H9 (cell line): ENCODE data around the gene HYAL2. TPM values are rescaled to one million over a fixed set of nuclear protein-coding genes. Genes with fewer than 3 reads are reported as not detected.
A peak's percentile ranks its signal among the peaks of the same experiment; 100 is the strongest.

Experiments
- DNase-seq: peaks from one replicate; pipeline ENCODE4 v3.0.0-alpha.2; 2017
- H2AFZ ChIP-seq: one replicate; pipeline ENCODE4 v1.6.1; 2013; ENCODE audit warnings: mild to moderate bottlenecking, low read length, control low read depth, moderate library complexity
- H2AK5ac ChIP-seq: 2 replicates; pipeline ENCODE4 v1.6.1; 2013; ENCODE audit warnings: low read length, control low read depth, mixed read lengths; ENCODE audit not compliant: insufficient read length
- H2BK120ac ChIP-seq: one replicate; pipeline ENCODE4 v1.6.1; 2013; ENCODE audit warnings: low read depth, mild to moderate bottlenecking, low read length, control low read depth, inconsistent platforms; ENCODE audit not compliant: poor library complexity, severe bottlenecking
- H2BK12ac ChIP-seq: 2 replicates; pipeline ENCODE4 v1.6.1; 2013; ENCODE audit warnings: low read length, control low read depth, mixed read lengths, low read depth; ENCODE audit not compliant: insufficient read length
- H2BK15ac ChIP-seq: 2 replicates; pipeline ENCODE4 v1.6.1; 2013; ENCODE audit warnings: low read depth, low read length, control low read depth
- H2BK20ac ChIP-seq: one replicate; pipeline ENCODE4 v1.6.1; 2013; ENCODE audit warnings: low read depth, mild to moderate bottlenecking, low read length, control low read depth, inconsistent platforms; ENCODE audit not compliant: poor library complexity, severe bottlenecking
- H2BK5ac ChIP-seq: 2 replicates; pipeline ENCODE4 v1.6.1; 2013; ENCODE audit warnings: low read length, control low read depth, mixed read lengths; ENCODE audit not compliant: insufficient read length
- H3K14ac ChIP-seq: 2 replicates; pipeline ENCODE4 v1.6.1; 2013; ENCODE audit warnings: low read length, control low read depth; ENCODE audit not compliant: insufficient read depth
- H3K18ac ChIP-seq: 2 replicates; pipeline ENCODE4 v1.6.1; 2013; ENCODE audit warnings: low read depth, mild to moderate bottlenecking, mixed read lengths, low read length, control low read depth; ENCODE audit not compliant: insufficient read length
- H3K23ac ChIP-seq: 2 replicates; pipeline ENCODE4 v1.6.1; 2013; ENCODE audit warnings: low read length, control low read depth, mixed read lengths, low read depth; ENCODE audit not compliant: insufficient read length
- H3K23me2 ChIP-seq: 2 replicates; pipeline ENCODE4 v1.6.1; 2013; ENCODE audit warnings: low read depth, mild to moderate bottlenecking, mixed read lengths, low read length, control low read depth; ENCODE audit not compliant: insufficient read length, poor library complexity, severe bottlenecking
- H3K27ac ChIP-seq: 2 replicates; pipeline ENCODE4 v1.5.1; 2013; ENCODE audit warnings: low read length, control low read depth, mixed read lengths, low read depth; ENCODE audit not compliant: insufficient read length
- H3K27me3 ChIP-seq: 2 replicates; pipeline ENCODE4 v1.6.1; 2013; ENCODE audit warnings: low read length, control low read depth, inconsistent platforms; ENCODE audit not compliant: insufficient read depth
- H3K4ac ChIP-seq: 2 replicates; pipeline ENCODE4 v1.6.1; 2013; ENCODE audit warnings: low read depth, mild to moderate bottlenecking, control low read depth, inconsistent platforms, low read length, moderate library complexity
- H3K4me1 ChIP-seq: 2 replicates; pipeline ENCODE4 v1.6.1; 2013; ENCODE audit warnings: low read length, control low read depth, inconsistent platforms; ENCODE audit not compliant: insufficient read depth
- H3K4me2 ChIP-seq: 2 replicates; pipeline ENCODE4 v1.6.1; 2013; ENCODE audit warnings: low read length, control low read depth, mixed read lengths; ENCODE audit not compliant: insufficient read length, insufficient read depth
- H3K56ac ChIP-seq: 2 replicates; pipeline ENCODE4 v1.6.1; 2013; ENCODE audit warnings: low read depth, mild to moderate bottlenecking, mixed read lengths, low read length, control low read depth; ENCODE audit not compliant: insufficient read length
- H3K79me1 ChIP-seq: 2 replicates; pipeline ENCODE4 v1.6.1; 2013; ENCODE audit warnings: low read depth, mild to moderate bottlenecking, moderate library complexity, low read length, control low read depth, inconsistent platforms; ENCODE audit not compliant: insufficient read depth, poor library complexity, severe bottlenecking
- H3K79me2 ChIP-seq: 2 replicates; pipeline ENCODE4 v1.6.1; 2013; ENCODE audit warnings: low read length, control low read depth, inconsistent platforms; ENCODE audit not compliant: insufficient read depth
- H3K9ac ChIP-seq: 2 replicates; pipeline ENCODE4 v1.6.1; 2013; ENCODE audit warnings: low read length, control low read depth, mixed read lengths; ENCODE audit not compliant: insufficient read length; ENCODE audit errors: extremely low read depth
- H3K9me3 ChIP-seq: one replicate; pipeline ENCODE4 v1.6.1; 2013; ENCODE audit warnings: low read depth, low read length, inconsistent platforms; ENCODE audit not compliant: control insufficient read depth
- H3T11ph ChIP-seq: one replicate; pipeline ENCODE4 v1.6.1; 2013; ENCODE audit warnings: mild to moderate bottlenecking, low read length, control low read depth, inconsistent platforms
- H4K20me1 ChIP-seq: one replicate; pipeline ENCODE4 v1.6.1; 2013; ENCODE audit not compliant: control insufficient read depth, insufficient read length, insufficient read depth
- H4K5ac ChIP-seq: 2 replicates; pipeline ENCODE4 v1.6.1; 2013; ENCODE audit warnings: low read depth, mild to moderate bottlenecking, mixed read lengths, low read length, control low read depth; ENCODE audit not compliant: insufficient read length
- H4K8ac ChIP-seq: replicated peaks from 2 replicates; pipeline ENCODE4 v1.6.1; 2013; ENCODE audit warnings: low read length, control low read depth, mixed read lengths, low read depth; ENCODE audit not compliant: insufficient read length
- H4K91ac ChIP-seq: 2 replicates; pipeline ENCODE4 v1.6.1; 2013; ENCODE audit warnings: low read depth, mild to moderate bottlenecking, moderate library complexity, mixed read lengths, low read length, control low read depth; ENCODE audit not compliant: insufficient read length
- H3K27ac Mint-ChIP-seq, 3 experiments: 2 replicates in 2 of 3; 3 replicates in 1 of 3; pipeline ENCODE4 v1.8.0; 2020 to 2021; ENCODE audit warnings: mixed read lengths in 3 of 3, mild to moderate bottlenecking in 1 of 3, moderate library complexity in 1 of 3
- H3K27me3 Mint-ChIP-seq: 2 replicates; pipeline ENCODE4 v1.8.0; 2021; ENCODE audit warnings: low read depth, mild to moderate bottlenecking, moderate library complexity, mixed read lengths
- H3K36me3 Mint-ChIP-seq, 3 experiments: 2 replicates in 2 of 3; 3 replicates in 1 of 3; pipeline ENCODE4 v1.8.0; 2020 to 2021; ENCODE audit warnings: low read depth in 3 of 3, mixed read lengths in 3 of 3; ENCODE audit not compliant: insufficient read depth in 1 of 3
- H3K4me1 Mint-ChIP-seq, 2 experiments: 2 replicates each; pipeline ENCODE4 v1.8.0; 2020; ENCODE audit warnings: mixed read lengths in 2 of 2
- H3K4me3 Mint-ChIP-seq, 2 experiments: 2 replicates in 1 of 2; 3 replicates in 1 of 2; pipeline ENCODE4 v1.8.0; 2020 to 2021; ENCODE audit warnings: mild to moderate bottlenecking in 2 of 2, mixed read lengths in 2 of 2, moderate library complexity in 1 of 2
- H3K9me3 Mint-ChIP-seq, 2 experiments: 2 replicates in 1 of 2; 3 replicates in 1 of 2; pipeline ENCODE4 v1.8.0; 2020; ENCODE audit warnings: mild to moderate bottlenecking in 2 of 2, mixed read lengths in 2 of 2, moderate library complexity in 1 of 2
- WGBS: extraction: QIAGEN DNeasy Blood & Tissue Kit; methylation state at CpG from one replicate; pipeline ENCODE4 v1.1.7; 2013; ENCODE audit warnings: missing lambda C conversion rate, low lambda C conversion rate, mixed read lengths; ENCODE audit not compliant: insufficient read length; ENCODE audit errors: extremely low coverage; 5-methylcytosine and 5-hydroxymethylcytosine counted together
- total RNA-seq: library from RNA; stranded (reverse); gene quantifications from 2 replicates; pipeline ENCODE4 v1.2.1, GENCODE V29; 2021
- TF ChIP-seq, protein P1 (sequence below): fragments of 200-600 bp; sonication (generic); conservative IDR thresholded peaks from 3 replicates; pipeline ENCODE4 v1.8.0; 2021; ENCODE audit warnings: antibody characterized with exemption, mild to moderate bottlenecking

HYAL2 gene
- total RNA-seq, 1 experiment from 2014 or later, result 51.9 TPM

DNA sequence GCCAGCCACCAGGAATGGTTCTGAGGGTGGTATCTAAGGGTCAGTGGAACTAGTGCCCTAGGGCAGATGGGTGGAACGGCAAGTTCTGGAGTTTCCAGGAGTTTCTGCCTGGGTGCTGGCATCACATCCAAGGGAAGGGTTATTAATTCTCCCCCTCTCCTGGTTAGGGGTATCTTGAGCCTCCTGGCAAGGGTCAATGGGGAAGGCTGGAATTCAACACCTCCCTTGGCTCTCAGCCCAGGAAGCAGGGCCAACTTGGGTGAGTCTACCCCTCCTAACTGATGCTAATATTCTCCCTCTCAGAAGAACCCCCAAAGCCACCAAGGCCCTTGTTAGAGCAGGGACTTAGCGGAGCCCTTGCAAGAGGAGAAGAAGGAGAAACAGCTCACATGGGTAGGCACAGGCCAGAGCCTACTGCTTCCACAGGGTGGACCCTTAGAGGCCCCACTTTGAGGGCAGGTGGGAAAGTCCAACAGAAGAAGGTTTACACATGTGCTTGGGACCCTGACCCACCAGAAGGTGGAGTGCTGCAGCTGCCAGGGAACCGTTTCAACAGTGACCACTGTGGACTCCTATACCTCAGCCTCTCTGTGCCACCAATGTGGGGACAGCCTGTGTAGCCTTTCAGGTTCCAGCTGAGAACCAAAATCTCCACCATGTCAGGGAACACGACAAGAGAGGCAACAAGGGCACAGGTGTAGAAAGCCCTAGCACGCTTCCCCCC lies 33.4 kb upstream of the HYAL2 start:
- Histone ChIP-seq H3K79me2 (peaks cover 9% of the 10 kb centered on the region; the same call in 1 of the 2 replicates), H3K18ac (no peak overlapping the region)
- DNase-seq, result no peak

More for the DNA sequence above, 33.4 kb upstream of the HYAL2 start:
- no peak overlapping the region for H3K27ac Mint-ChIP-seq
- H3K27ac ChIP-seq, result no peak overlapping the region
- H3K14ac ChIP-seq, result no peak overlapping the region
- TF ChIP-seq, protein P1, sequence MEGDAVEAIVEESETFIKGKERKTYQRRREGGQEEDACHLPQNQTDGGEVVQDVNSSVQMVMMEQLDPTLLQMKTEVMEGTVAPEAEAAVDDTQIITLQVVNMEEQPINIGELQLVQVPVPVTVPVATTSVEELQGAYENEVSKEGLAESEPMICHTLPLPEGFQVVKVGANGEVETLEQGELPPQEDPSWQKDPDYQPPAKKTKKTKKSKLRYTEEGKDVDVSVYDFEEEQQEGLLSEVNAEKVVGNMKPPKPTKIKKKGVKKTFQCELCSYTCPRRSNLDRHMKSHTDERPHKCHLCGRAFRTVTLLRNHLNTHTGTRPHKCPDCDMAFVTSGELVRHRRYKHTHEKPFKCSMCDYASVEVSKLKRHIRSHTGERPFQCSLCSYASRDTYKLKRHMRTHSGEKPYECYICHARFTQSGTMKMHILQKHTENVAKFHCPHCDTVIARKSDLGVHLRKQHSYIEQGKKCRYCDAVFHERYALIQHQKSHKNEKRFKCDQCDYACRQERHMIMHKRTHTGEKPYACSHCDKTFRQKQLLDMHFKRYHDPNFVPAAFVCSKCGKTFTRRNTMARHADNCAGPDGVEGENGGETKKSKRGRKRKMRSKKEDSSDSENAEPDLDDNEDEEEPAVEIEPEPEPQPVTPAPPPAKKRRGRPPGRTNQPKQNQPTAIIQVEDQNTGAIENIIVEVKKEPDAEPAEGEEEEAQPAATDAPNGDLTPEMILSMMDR, result no peak
- no peak overlapping the region for H3K9ac ChIP-seq
- no peak overlapping the region for H2BK5ac ChIP-seq
- WGBS, result no CpG with 5 or more reads among the region's 5 CpGs
- no peak overlapping the region for H2AFZ ChIP-seq
- H4K91ac ChIP-seq, result no peak overlapping the region
- H3T11ph ChIP-seq, result no peak overlapping the region
- no peak overlapping the region for H4K8ac ChIP-seq
- no peak overlapping the region for H3K4me2 ChIP-seq
- H3K4ac ChIP-seq, result no peak overlapping the region
- no peaks in the 10 kb centered on the region for H4K20me1 ChIP-seq
- H3K9me3 Mint-ChIP-seq, result no peaks in the 10 kb centered on the region
- H3K56ac ChIP-seq, result no peak overlapping the region
- H3K36me3 Mint-ChIP-seq, result peaks cover 13 to 28% (median 27%) of the 10 kb centered on the region in 3 experiments
- no peaks in the 10 kb centered on the region for H3K9me3 ChIP-seq
- no peak overlapping the region for H2BK12ac ChIP-seq
- peaks cover 9% of the 10 kb centered on the region for H3K23me2 ChIP-seq
- no peak overlapping the region for H4K5ac ChIP-seq
- H2BK15ac ChIP-seq, result no peak overlapping the region
- no peak overlapping the region for H2BK20ac ChIP-seq
- peak overlapping the region in 1 of 2 experiments; percentile 42; a peak in 2 of 5 replicates for H3K4me3 Mint-ChIP-seq
- no peak overlapping the region for H3K23ac ChIP-seq
- H3K79me1 ChIP-seq, result peaks cover 6% of the 10 kb centered on the region
- no peak overlapping the region for H2AK5ac ChIP-seq
- peaks cover 34 to 36% of the 10 kb centered on the region in 2 experiments for H3K4me1 Mint-ChIP-seq
- H2BK120ac ChIP-seq, result no peak overlapping the region
- H3K27me3 Mint-ChIP-seq, result no peaks in the 10 kb centered on the region; the same call in 1 of the 2 replicates
- peaks cover 4% of the 10 kb centered on the region; the same call in 1 of the 2 replicates for H3K4me1 ChIP-seq
- H3K27me3 ChIP-seq, result no peaks in the 10 kb centered on the region
